HEK293T (cell line): Measurements from ENCODE around the gene KCNC1.

Source experiments
- CTCF ChIA-PET: fragments of 350-600 bp; formaldehyde crosslinking; extraction: SDS; loops from one replicate; lab custom pipeline; 2021; ENCODE audit warnings: antibody characterized with exemption, inconsistent platforms; lab: Yijun Ruan, JAX
- POLR2A ChIA-PET: fragments of 350-600 bp; formaldehyde crosslinking; extraction: SDS; loops from one replicate; lab custom pipeline; 2020; ENCODE audit warnings: antibody characterized with exemption, inconsistent platforms; lab: Yijun Ruan, JAX
- DNase-seq: peaks from one replicate; pipeline ENCODE4 v3.0.0; 2012; ENCODE audit warnings: mixed read lengths; ENCODE audit errors: extremely low spot score
- ARNT ChIP-seq: fragments of 450-650 bp; IDR thresholded peaks from 2 replicates; pipeline ENCODE4 v1.6.1; 2017; ENCODE audit warnings: mild to moderate bottlenecking
- BHLHE40 ChIP-seq: fragments of 450-650 bp; IDR thresholded peaks from 2 replicates; pipeline ENCODE4 v1.6.1; 2016; ENCODE audit warnings: mild to moderate bottlenecking, moderate library complexity, borderline replicate concordance
- CTBP1 ChIP-seq: fragments of 450-650 bp; IDR thresholded peaks from 2 replicates; pipeline ENCODE4 v1.6.1; 2016; ENCODE audit warnings: borderline replicate concordance
- FOXA1 ChIP-seq: fragments of 450-650 bp; IDR thresholded peaks from 2 replicates; pipeline ENCODE4 v1.6.1; 2016; ENCODE audit warnings: mild to moderate bottlenecking
- FOXK2 ChIP-seq: fragments of 450-650 bp; IDR thresholded peaks from 2 replicates; pipeline ENCODE4 v1.6.1; 2016; ENCODE audit warnings: mild to moderate bottlenecking
- FOXM1 ChIP-seq: fragments of 450-650 bp; IDR thresholded peaks from 2 replicates; pipeline ENCODE4 v1.6.1; 2017; ENCODE audit warnings: mild to moderate bottlenecking, borderline replicate concordance
- HDGF ChIP-seq: fragments of 450-650 bp; IDR thresholded peaks from 2 replicates; pipeline ENCODE4 v1.6.1; 2017; ENCODE audit warnings: antibody characterized with exemption, borderline replicate concordance
- L3MBTL2 ChIP-seq: fragments of 450-650 bp; conservative IDR thresholded peaks from 2 replicates; pipeline ENCODE4 v1.6.1; 2016; ENCODE audit warnings: mild to moderate bottlenecking
- LEF1 ChIP-seq: fragments of 450-650 bp; IDR thresholded peaks from 2 replicates; pipeline ENCODE4 v1.6.1; 2017; ENCODE audit warnings: mild to moderate bottlenecking, borderline replicate concordance
- NFRKB ChIP-seq: fragments of 450-650 bp; IDR thresholded peaks from 2 replicates; pipeline ENCODE4 v1.6.1; 2016; ENCODE audit warnings: mild to moderate bottlenecking, moderate library complexity
- SP1 ChIP-seq: fragments of 450-650 bp; IDR thresholded peaks from 2 replicates; pipeline ENCODE4 v1.6.1; 2017
- SUZ12 ChIP-seq: fragments of 450-650 bp; IDR thresholded peaks from 2 replicates; pipeline ENCODE4 v1.6.1; 2016; ENCODE audit warnings: mild to moderate bottlenecking
- TARDBP ChIP-seq: fragments of 450-650 bp; IDR thresholded peaks from 2 replicates; pipeline ENCODE4 v1.6.1; 2016
- ZNF384 ChIP-seq: fragments of 450-650 bp; IDR thresholded peaks from 2 replicates; pipeline ENCODE4 v1.6.1; 2016
- TF ChIP-seq, protein P1 (sequence below): fragments of 450-650 bp; IDR thresholded peaks from 2 replicates; pipeline ENCODE4 v1.6.1; 2016

The KCNC1 gene

DNA sequence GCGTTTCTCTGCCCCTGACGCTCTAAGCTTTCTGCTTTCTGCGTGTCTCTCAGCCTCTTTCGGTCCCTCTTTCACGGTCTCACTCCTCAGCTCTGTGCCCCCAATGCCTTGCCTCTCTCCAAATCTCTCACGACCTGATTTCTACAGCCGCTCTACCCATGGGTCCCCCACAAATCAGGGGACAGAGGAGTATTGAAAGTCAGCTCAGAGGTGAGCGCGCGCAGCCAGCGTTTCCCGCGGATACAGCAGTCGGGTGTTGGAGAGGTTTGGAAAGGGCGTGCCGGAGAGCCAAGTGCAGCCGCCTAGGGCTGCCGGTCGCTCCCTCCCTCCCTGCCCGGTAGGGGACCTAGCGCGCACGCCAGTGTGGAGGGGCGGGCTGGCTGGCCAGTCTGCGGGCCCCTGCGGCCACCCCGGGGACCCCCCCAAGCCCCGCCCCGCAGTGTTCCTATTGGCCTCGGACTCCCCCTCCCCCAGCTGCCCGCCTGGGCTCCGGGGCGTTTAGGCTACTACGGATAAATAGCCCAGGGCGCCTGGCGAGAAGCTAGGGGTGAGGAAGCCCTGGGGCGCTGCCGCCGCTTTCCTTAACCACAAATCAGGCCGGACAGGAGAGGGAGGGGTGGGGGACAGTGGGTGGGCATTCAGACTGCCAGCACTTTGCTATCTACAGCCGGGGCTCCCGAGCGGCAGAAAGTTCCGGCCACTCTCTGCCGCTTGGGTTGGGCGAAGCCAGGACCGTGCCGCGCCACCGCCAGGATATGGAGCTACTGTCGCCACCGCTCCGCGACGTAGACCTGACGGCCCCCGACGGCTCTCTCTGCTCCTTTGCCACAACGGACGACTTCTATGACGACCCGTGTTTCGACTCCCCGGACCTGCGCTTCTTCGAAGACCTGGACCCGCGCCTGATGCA, 15.3 kb upstream of the KCNC1 start, which contains the start of gene MYOD1:
Gene MYOD1, plus strand, starts transcription at position 544 of the 910 bp plus-strand sequence. Its CDS starts 212 bp downstream, at position 756.
- ChIA-PET CTCF (interaction anchor here (3.3 kb wide), 1 partner anchor 12 kb away, joined by 16 read pairs; no protein-coding TSS in a partner anchor), POLR2A (no interaction called here)
- DNase-seq, result peak; percentile 62
- TF ChIP-seq FOXA1, result no peak
- no peak for TF ChIP-seq HDGF

DNA sequence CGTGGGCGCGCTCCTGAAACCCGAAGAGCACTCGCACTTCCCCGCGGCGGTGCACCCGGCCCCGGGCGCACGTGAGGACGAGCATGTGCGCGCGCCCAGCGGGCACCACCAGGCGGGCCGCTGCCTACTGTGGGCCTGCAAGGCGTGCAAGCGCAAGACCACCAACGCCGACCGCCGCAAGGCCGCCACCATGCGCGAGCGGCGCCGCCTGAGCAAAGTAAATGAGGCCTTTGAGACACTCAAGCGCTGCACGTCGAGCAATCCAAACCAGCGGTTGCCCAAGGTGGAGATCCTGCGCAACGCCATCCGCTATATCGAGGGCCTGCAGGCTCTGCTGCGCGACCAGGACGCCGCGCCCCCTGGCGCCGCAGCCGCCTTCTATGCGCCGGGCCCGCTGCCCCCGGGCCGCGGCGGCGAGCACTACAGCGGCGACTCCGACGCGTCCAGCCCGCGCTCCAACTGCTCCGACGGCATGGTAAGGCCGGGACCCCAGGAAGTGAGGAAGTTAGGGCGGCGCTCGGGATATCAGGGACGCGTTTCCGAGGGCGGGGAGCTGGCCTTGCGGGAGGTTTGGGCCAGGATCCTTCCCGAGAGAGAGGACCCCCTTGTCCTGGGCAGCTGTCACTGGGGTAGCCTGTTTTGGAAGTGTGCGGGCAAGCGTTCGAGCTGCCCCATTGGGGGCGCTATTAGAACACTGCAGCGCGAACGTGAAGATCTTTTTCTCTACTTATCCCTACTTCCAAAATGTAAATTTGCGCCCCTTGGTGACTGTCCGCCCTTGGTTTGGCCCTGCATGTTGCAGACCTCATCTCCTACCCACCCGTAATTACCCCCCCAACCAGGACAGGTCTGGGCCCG, 14.4 kb upstream of the KCNC1 start:
- TF ChIP-seq TARDBP (no peak), NFRKB (no peak), L3MBTL2 (no peak), SUZ12 (no peak), FOXK2 (no peak), LEF1 (no peak), ZNF384 (no peak), SP1 (no peak), FOXM1 (no peak)
- TF ChIP-seq, protein P1, sequence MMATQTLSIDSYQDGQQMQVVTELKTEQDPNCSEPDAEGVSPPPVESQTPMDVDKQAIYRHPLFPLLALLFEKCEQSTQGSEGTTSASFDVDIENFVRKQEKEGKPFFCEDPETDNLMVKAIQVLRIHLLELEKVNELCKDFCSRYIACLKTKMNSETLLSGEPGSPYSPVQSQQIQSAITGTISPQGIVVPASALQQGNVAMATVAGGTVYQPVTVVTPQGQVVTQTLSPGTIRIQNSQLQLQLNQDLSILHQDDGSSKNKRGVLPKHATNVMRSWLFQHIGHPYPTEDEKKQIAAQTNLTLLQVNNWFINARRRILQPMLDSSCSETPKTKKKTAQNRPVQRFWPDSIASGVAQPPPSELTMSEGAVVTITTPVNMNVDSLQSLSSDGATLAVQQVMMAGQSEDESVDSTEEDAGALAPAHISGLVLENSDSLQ, result no peak
- DNase-seq, result peak; percentile 41
- POLR2A ChIA-PET, result no interaction called here
- CTCF ChIA-PET, result interaction anchor here (0.7 to 3.3 kb wide), 5 partner anchors 8 to 231 kb away, joined by 3 to 16 read pairs (median 3); partner anchors contain the start of genes KCNC1 and OTOG

DNA sequence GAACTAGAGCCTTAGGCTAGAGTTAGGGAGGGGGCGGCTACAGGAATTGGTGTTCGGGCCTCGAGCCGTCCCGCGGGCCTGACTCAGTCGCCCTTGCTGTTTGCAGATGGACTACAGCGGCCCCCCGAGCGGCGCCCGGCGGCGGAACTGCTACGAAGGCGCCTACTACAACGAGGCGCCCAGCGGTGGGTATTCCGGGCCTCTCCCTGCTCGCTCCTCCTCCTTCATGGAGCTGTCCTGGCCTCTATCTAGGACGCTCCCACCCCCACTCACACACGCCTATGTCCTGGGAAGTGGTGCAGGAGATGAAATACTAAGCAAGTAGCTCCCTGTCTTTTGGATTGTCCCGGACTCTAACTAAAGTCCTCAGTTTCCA, 13.8 kb upstream of the KCNC1 start:
- POLR2A ChIA-PET, result no interaction called here
- CTCF ChIA-PET, result interaction anchor here (0.5 to 3.3 kb wide), 8 partner anchors 8 to 247 kb away, joined by 3 to 16 read pairs (median 3); partner anchors contain the start of gene KCNC1
- TF ChIP-seq ZNF384, result no peak
- no peak for TF ChIP-seq FOXM1
- TF ChIP-seq NFRKB, result no peak
- TF ChIP-seq LEF1, result no peak
- TF ChIP-seq L3MBTL2, result peak; percentile 37
- TF ChIP-seq HDGF, result no peak
- no peak for TF ChIP-seq SUZ12
- peak; percentile 47 for DNase-seq

DNA sequence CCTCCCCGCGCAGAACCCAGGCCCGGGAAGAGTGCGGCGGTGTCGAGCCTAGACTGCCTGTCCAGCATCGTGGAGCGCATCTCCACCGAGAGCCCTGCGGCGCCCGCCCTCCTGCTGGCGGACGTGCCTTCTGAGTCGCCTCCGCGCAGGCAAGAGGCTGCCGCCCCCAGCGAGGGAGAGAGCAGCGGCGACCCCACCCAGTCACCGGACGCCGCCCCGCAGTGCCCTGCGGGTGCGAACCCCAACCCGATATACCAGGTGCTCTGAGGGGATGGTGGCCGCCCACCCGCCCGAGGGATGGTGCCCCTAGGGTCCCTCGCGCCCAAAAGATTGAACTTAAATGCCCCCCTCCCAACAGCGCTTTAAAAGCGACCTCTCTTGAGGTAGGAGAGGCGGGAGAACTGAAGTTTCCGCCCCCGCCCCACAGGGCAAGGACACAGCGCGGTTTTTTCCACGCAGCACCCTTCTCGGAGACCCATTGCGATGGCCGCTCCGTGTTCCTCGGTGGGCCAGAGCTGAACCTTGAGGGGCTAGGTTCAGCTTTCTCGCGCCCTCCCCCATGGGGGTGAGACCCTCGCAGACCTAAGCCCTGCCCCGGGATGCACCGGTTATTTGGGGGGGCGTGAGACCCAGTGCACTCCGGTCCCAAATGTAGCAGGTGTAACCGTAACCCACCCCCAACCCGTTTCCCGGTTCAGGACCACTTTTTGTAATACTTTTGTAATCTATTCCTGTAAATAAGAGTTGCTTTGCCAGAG, 13.2 kb upstream of the KCNC1 start:
- no peak for TF ChIP-seq CTBP1
- TF ChIP-seq TARDBP, result no peak
- no peak for TF ChIP-seq L3MBTL2
- no peak for TF ChIP-seq FOXM1
- TF ChIP-seq ARNT, result no peak
- no peak for TF ChIP-seq ZNF384
- TF ChIP-seq LEF1, result no peak
- no peak for TF ChIP-seq SP1
- TF ChIP-seq NFRKB, result no peak
- no peak for TF ChIP-seq BHLHE40
- peak; percentile 51 for DNase-seq
- ChIA-PET POLR2A (no interaction called here), CTCF (interaction anchor here (0.5 to 3.3 kb wide), 8 partner anchors 9 to 246 kb away, joined by 3 to 16 read pairs (median 4); partner anchors contain the start of gene KCNC1)

DNA sequence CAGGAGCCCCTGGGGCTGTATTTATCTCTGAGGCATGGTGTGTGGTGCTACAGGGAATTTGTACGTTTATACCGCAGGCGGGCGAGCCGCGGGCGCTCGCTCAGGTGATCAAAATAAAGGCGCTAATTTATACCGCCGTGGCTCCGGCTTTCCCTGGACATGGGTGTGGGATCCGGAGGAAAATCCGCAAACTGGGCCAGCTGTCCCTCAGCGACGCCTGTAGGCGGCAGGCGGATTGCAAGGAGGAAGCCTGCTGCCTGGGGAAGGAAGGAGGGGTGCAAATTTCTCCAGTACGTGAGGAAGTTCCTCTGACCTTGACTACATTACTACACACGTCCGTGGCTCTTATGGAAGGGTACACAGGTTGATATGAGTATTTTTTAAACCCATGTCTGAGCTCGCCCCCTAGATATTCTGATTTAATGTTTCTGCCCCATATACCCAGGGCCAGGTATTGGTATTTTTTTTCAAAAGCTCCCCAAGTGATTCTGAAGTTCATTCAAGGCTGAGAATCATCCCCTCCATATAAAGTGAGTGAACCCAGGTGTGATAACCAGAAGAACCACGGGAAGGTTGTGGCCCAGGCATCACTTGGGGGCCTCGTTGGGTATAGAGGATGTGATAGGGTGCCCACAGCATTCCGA, 12.5 kb upstream of the KCNC1 start:
- ChIA-PET POLR2A (interaction anchor here (0.9 kb wide), 1 partner anchor 9 kb away, joined by 3 read pairs; no protein-coding TSS in a partner anchor), CTCF (interaction anchor here (0.5 to 1.3 kb wide), 4 partner anchors 9 to 123 kb away, joined by 3 to 9 read pairs (median 4); no protein-coding TSS in a partner anchor)
- DNase-seq, result peak; percentile 67
- no peak for TF ChIP-seq FOXK2
- no peak for TF ChIP-seq FOXA1
- TF ChIP-seq SP1, result no peak
- no peak for TF ChIP-seq LEF1
- TF ChIP-seq NFRKB, result no peak
- TF ChIP-seq SUZ12, result no peak
- no peak for TF ChIP-seq FOXM1
- no peak for TF ChIP-seq TARDBP
- no peak for TF ChIP-seq ARNT
- TF ChIP-seq, protein P1, result no peak
- no peak for TF ChIP-seq L3MBTL2
- no peak for TF ChIP-seq CTBP1
- no peak for TF ChIP-seq HDGF
- TF ChIP-seq ZNF384, result no peak
- TF ChIP-seq BHLHE40, result no peak
